HepG2 (cell line): ENCODE measurements around the gene PRKCZ. TPM values are rescaled to one million over a fixed set of nuclear protein-coding genes. Genes with fewer than 3 reads are reported as not detected.
A peak's percentile ranks its signal among the peaks of the same experiment; 100 is the strongest.

Experiments
- ATAC-seq: fragments of 200-7000 bp; cut with Tn5 transposase; 3 replicates; pipeline ENCODE4 v1.9.1; 2020; ENCODE audit warnings: mild to moderate bottlenecking, moderate library complexity
- BruUV-seq: library from RNA; stranded (reverse); fragments of 400-500 nt; replicated peaks from 2 replicates; lab custom pipeline; 2021; lab: Mats Ljungman, UMichigan
- CTCF ChIA-PET: fragments of 300-600 bp; formaldehyde crosslinking; extraction: SDS; loops from one replicate; lab custom pipeline; 2021; ENCODE audit warnings: low total read pairs, inconsistent platforms, low intra/inter-chr PET ratio; lab: Yijun Ruan, JAX
- POLR2A ChIA-PET: fragments of 350-600 bp; sonication (Branson Sonifier 250); formaldehyde crosslinking; loops from one replicate; lab custom pipeline; 2020; ENCODE audit warnings: antibody characterized with exemption, inconsistent platforms; lab: Yijun Ruan, JAX
- DNase-seq: peaks from one replicate; pipeline ENCODE4 v3.0.0-alpha.2; 2015; ENCODE audit warnings: low spot score
- FAIRE-seq: peaks from 3 replicates; lab custom pipeline; 2011; peaks lifted over from hg19 to GRCh38; lab: Jason Lieb, UNC
- H2AFZ ChIP-seq: one replicate; pipeline ENCODE4 v1.6.1; 2011; ENCODE audit warnings: low read length, inconsistent platforms
- H3K27ac ChIP-seq: fragments of 300-600 bp; 3 replicates; pipeline ENCODE4 v1.8.0; 2011; ENCODE audit warnings: mixed run types, mild to moderate bottlenecking, mixed read lengths, low read length, inconsistent platforms; ENCODE audit not compliant: insufficient read depth; ENCODE audit errors: extremely low read length
- H3K27me3 ChIP-seq, 2 experiments: fragments of 200-600 bp in 1 of 2; 2 replicates in 1 of 2; 3 replicates in 1 of 2; pipeline versions ENCODE4 v1.6.0 to v1.8.0; 2011; ENCODE audit warnings: low read length in 2 of 2, mild to moderate bottlenecking in 2 of 2, moderate library complexity in 2 of 2, inconsistent platforms in 1 of 2; ENCODE audit not compliant: insufficient read depth in 2 of 2, control insufficient read depth in 1 of 2
- H3K36me3 ChIP-seq, 2 experiments: fragments of 200-600 bp in 1 of 2; replicated peaks in 1 of 2; 2 replicates in 1 of 2; 3 replicates in 1 of 2; pipeline versions ENCODE4 v1.5.1 to v1.8.0; 2011; ENCODE audit warnings: low read length in 2 of 2, inconsistent platforms in 1 of 2; ENCODE audit not compliant: insufficient read depth in 2 of 2, control insufficient read depth in 1 of 2
- H3K4me1 ChIP-seq: 2 replicates; pipeline ENCODE4 v1.5.1; 2012; ENCODE audit warnings: low read length, inconsistent platforms; ENCODE audit not compliant: insufficient read depth
- H3K4me2 ChIP-seq: 2 replicates; pipeline ENCODE4 v1.6.0; 2011; ENCODE audit warnings: low read depth, low read length, inconsistent platforms
- H3K4me3 ChIP-seq, 3 experiments: fragments of 200-600 bp in 1 of 3; sonication (generic), shearing (Covaris generic) in 1 of 3; replicated peaks in 1 of 3; 2 replicates each; pipeline ENCODE4 v1.5.1; 2011 to 2016; ENCODE audit warnings: low read length in 3 of 3, inconsistent platforms in 2 of 3, low read depth in 2 of 3, mild to moderate bottlenecking in 2 of 3, control low read depth in 1 of 3, mixed read lengths in 1 of 3; ENCODE audit not compliant: insufficient read depth in 1 of 3
- H3K79me2 ChIP-seq: one replicate; pipeline ENCODE4 v1.6.1; 2011; ENCODE audit warnings: low read length, inconsistent platforms; ENCODE audit not compliant: insufficient read depth
- H3K9ac ChIP-seq: 2 replicates; pipeline ENCODE4 v1.6.0; 2011; ENCODE audit warnings: mild to moderate bottlenecking, low read depth, low read length, inconsistent platforms; ENCODE audit not compliant: insufficient read depth
- H3K9me3 ChIP-seq: 2 replicates; pipeline ENCODE4 v1.5.1; 2012; ENCODE audit warnings: mild to moderate bottlenecking, low read length
- H4K20me1 ChIP-seq: 2 replicates; pipeline ENCODE4 v1.6.0; 2011; ENCODE audit warnings: inconsistent platforms, mild to moderate bottlenecking, low read length, moderate library complexity; ENCODE audit not compliant: insufficient read depth
- CENPT ChIP-seq: sonication (generic); formaldehyde crosslinking; IDR thresholded peaks from 2 replicates; pipeline ENCODE4 v1.8.0; 2022; ENCODE audit warnings: low read depth, mild to moderate bottlenecking, moderate library complexity, missing genetic modification reagents
- FOXO1 ChIP-seq: sonication (generic); formaldehyde crosslinking; IDR thresholded peaks from 2 replicates; pipeline ENCODE4 v1.4.0; 2020; ENCODE audit warnings: missing genetic modification reagents
- KDM2A ChIP-seq: sonication (generic); formaldehyde crosslinking; IDR thresholded peaks from 2 replicates; pipeline ENCODE4 v1.4.0; 2020; ENCODE audit warnings: low read depth, missing genetic modification reagents, borderline replicate concordance
- KDM4B ChIP-seq: sonication (generic); formaldehyde crosslinking; IDR thresholded peaks from 2 replicates; pipeline ENCODE4 v1.4.0; 2020; ENCODE audit warnings: missing genetic modification reagents
- MYC ChIP-seq: sonication (generic); formaldehyde crosslinking; IDR thresholded peaks from 2 replicates; pipeline ENCODE4 v1.9.0; 2021; ENCODE audit warnings: missing genetic modification reagents, borderline replicate concordance
- RXRA ChIP-seq: sonication (generic); formaldehyde crosslinking; IDR thresholded peaks from 2 replicates; pipeline ENCODE4 v1.5.1; 2020; ENCODE audit warnings: missing genetic modification reagents
- TCF7L2 ChIP-seq: IDR thresholded peaks from 2 replicates; pipeline ENCODE4 v1.6.1; 2011; ENCODE audit warnings: mild to moderate bottlenecking, low read depth, low read length, moderate library complexity
- ZBTB7A ChIP-seq: sonication (generic); formaldehyde crosslinking; IDR thresholded peaks from 2 replicates; pipeline ENCODE4 v1.8.0; 2022; ENCODE audit warnings: mild to moderate bottlenecking, missing genetic modification reagents
- ZFP90 ChIP-seq: sonication (generic); formaldehyde crosslinking; IDR thresholded peaks from 2 replicates; pipeline ENCODE4 v1.8.0; 2022; ENCODE audit warnings: missing genetic modification reagents, mild to moderate bottlenecking, inconsistent platforms, borderline replicate concordance
- ZNF30 ChIP-seq: sonication (generic); formaldehyde crosslinking; IDR thresholded peaks from 2 replicates; pipeline ENCODE4 v1.5.0; 2020; ENCODE audit warnings: mild to moderate bottlenecking, missing genetic modification reagents
- ZNF326 ChIP-seq: sonication (generic); formaldehyde crosslinking; IDR thresholded peaks from 2 replicates; pipeline ENCODE4 v1.4.0; 2020; ENCODE audit warnings: missing genetic modification reagents, borderline replicate concordance
- ZNF547 ChIP-seq: sonication (generic); formaldehyde crosslinking; IDR thresholded peaks from 2 replicates; pipeline ENCODE4 v1.5.1; 2020; ENCODE audit warnings: mild to moderate bottlenecking, missing genetic modification reagents
- WGBS: methylation state at CpG from one replicate; pipeline ENCODE4 v1.1.6; 2017; ENCODE audit warnings: low lambda C conversion rate; 5-methylcytosine and 5-hydroxymethylcytosine counted together
- in situ Hi-C: cut with HindIII; loops from 2 replicates; pipeline ENCODE4 v1.10.0; 2017; ENCODE audit warnings: low pct_unique_long_range_greater_than_20kb; ENCODE audit not compliant: extremely low pct_ligation_motif_present
- intact Hi-C: fragments of 100-400 bp; cut with micrococcal nuclease; formaldehyde crosslinking; loops from one replicate; pipeline ENCODE4 v1.10.0; 2022; ENCODE audit not compliant: unreplicated experiment
- polyA plus RNA-seq, 8 experiments: library from polyadenylated mRNA; depleted of rRNA in 3 of 8; stranded (reverse) in 7 of 8; unstranded in 1 of 8; fragments of >200 nt; fragmentation: Illumina TruSeq in 4 of 8; extraction: Trizol in 4 of 8; gene quantifications; 2 replicates each; pipeline versions ENCODE4 v1.2.1 to v1.2.3, GENCODE V29; 2011 to 2016; ENCODE audit warnings: low read depth in 4 of 8, missing spikeins in 1 of 8, mixed read lengths in 1 of 8; ENCODE audit not compliant: insufficient read depth in 1 of 8
- total RNA-seq, 5 experiments: library from RNA; depleted of rRNA; stranded (reverse); fragments of >200 nt; fragmentation: Illumina TruSeq; extraction: Trizol; gene quantifications; 2 replicates each; pipeline ENCODE4 v1.2.3, GENCODE V29; 2016; ENCODE audit warnings: low read depth in 1 of 5
- TF ChIP-seq, protein P1 (sequence below): sonication (generic); formaldehyde crosslinking; IDR thresholded peaks from 2 replicates; pipeline ENCODE4 v1.5.1; 2020; ENCODE audit warnings: mild to moderate bottlenecking, missing genetic modification reagents, moderate library complexity
- TF ChIP-seq, protein P2 (sequence below): IDR thresholded peaks from 2 replicates; pipeline ENCODE4 v1.6.1; 2016; ENCODE audit warnings: missing biosample characterization, missing genetic modification reagents, low read depth
- TF ChIP-seq, protein P3 (sequence below): sonication (generic); formaldehyde crosslinking; IDR thresholded peaks from 2 replicates; pipeline ENCODE4 v1.4.0; 2020; ENCODE audit warnings: missing genetic modification reagents
- TF ChIP-seq, protein P4 (sequence below): IDR thresholded peaks from 2 replicates; pipeline ENCODE4 v1.6.1; 2012; ENCODE audit warnings: inconsistent platforms
- TF ChIP-seq, protein P5 (sequence below): sonication (generic); formaldehyde crosslinking; IDR thresholded peaks from 2 replicates; pipeline ENCODE4 v1.5.0; 2020; ENCODE audit warnings: missing genetic modification reagents, mild to moderate bottlenecking, borderline replicate concordance
- TF ChIP-seq, protein P6 (sequence below): sonication (generic); formaldehyde crosslinking; IDR thresholded peaks from 2 replicates; pipeline ENCODE4 v1.5.0; 2020; ENCODE audit warnings: missing genetic modification reagents

PRKCZ gene
- total and polyA plus RNA-seq, 2 of the 13 experiments (the other 11 are each of a cell fraction or from before 2014, with no cell fraction given), result 34.7 to 85.2 TPM

DNA sequence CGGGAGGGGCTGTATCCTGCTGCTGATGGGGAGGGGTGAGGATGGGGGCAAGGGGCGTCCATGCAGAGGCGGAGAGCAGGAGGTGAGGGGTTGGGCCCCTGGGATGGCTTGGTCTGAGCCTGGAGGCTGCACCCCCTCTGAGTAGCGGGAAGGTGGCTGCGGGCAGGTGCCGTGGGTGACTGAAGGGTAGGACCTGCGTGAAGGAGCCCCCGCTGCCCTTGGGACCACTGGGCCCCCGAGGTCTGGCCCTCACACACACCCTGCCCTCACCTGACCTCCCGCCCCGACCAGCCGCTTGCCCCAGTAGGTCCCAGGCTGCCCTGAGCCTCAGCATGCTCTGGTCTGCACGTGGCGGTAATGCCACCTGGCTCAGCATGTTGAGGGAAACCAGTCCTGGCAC lies 165.1 kb downstream of the PRKCZ start:
- H3K4me2 ChIP-seq, result peak overlapping the region; percentile 95
- peaks cover 66% of the 10 kb centered on the region for H3K4me1 ChIP-seq
- H3K27ac ChIP-seq, result no peak overlapping the region
- H3K9ac ChIP-seq, result no peak overlapping the region
- no peak overlapping the region for H2AFZ ChIP-seq
- peak; percentile 11; the same call in 1 of the 2 replicates for TF ChIP-seq KDM2A (CRISPR knock-in tag)
- TF ChIP-seq, protein P1, sequence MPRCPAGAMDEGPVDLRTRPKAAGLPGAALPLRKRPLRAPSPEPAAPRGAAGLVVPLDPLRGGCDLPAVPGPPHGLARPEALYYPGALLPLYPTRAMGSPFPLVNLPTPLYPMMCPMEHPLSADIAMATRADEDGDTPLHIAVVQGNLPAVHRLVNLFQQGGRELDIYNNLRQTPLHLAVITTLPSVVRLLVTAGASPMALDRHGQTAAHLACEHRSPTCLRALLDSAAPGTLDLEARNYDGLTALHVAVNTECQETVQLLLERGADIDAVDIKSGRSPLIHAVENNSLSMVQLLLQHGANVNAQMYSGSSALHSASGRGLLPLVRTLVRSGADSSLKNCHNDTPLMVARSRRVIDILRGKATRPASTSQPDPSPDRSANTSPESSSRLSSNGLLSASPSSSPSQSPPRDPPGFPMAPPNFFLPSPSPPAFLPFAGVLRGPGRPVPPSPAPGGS (CRISPR knock-in tag), result no peak
- 0 out of 2 replicates have a peak, but pooled peaks have one; percentile 23 for TF ChIP-seq ZFP90 (CRISPR knock-in tag)
- TF ChIP-seq ZNF326 (CRISPR knock-in tag), result 0 out of 2 replicates have a peak, but pooled peaks have one; percentile 48
- TF ChIP-seq CENPT, result peak; percentile 72; the same call in 1 of the 2 replicates
- peak; percentile 46; the same call in 1 of the 2 replicates for TF ChIP-seq ZBTB7A (CRISPR knock-in tag)
- TF ChIP-seq ZNF547 (CRISPR knock-in tag), result 0 out of 2 replicates have a peak, but pooled peaks have one; percentile 42
- TF ChIP-seq, protein P2, sequence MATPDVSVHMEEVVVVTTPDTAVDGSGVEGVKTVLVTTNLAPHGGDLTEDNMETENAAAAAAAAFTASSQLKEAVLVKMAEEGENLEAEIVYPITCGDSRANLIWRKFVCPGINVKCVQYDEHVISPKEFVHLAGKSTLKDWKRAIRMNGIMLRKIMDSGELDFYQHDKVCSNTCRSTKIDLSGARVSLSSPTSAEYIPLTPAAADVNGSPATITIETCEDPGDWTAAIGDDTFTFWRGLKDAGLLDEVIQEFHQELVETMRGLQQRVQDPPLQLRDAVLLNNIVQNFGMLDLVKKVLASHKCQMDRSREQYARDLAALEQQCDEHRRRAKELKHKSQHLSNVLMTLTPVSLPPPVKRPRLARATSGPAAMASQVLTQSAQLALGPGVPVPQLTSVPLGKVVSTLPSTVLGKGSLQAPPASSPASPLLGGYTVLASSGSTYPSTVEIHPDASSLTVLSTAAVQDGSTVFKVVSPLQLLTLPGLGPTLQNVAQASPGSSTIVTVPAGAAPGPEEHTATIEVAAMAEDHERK (CRISPR knock-in tag), result no peak
- TF ChIP-seq, protein P3, sequence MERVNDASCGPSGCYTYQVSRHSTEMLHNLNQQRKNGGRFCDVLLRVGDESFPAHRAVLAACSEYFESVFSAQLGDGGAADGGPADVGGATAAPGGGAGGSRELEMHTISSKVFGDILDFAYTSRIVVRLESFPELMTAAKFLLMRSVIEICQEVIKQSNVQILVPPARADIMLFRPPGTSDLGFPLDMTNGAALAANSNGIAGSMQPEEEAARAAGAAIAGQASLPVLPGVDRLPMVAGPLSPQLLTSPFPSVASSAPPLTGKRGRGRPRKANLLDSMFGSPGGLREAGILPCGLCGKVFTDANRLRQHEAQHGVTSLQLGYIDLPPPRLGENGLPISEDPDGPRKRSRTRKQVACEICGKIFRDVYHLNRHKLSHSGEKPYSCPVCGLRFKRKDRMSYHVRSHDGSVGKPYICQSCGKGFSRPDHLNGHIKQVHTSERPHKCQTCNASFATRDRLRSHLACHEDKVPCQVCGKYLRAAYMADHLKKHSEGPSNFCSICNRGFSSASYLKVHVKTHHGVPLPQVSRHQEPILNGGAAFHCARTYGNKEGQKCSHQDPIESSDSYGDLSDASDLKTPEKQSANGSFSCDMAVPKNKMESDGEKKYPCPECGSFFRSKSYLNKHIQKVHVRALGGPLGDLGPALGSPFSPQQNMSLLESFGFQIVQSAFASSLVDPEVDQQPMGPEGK, result peak; percentile 6; the same call in 1 of the 2 replicates
- no peak for TF ChIP-seq TCF7L2
- TF ChIP-seq, protein P4, sequence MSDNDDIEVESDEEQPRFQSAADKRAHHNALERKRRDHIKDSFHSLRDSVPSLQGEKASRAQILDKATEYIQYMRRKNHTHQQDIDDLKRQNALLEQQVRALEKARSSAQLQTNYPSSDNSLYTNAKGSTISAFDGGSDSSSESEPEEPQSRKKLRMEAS, result peak; percentile 44; the same call in 1 of the 2 replicates
- TF ChIP-seq ZNF30 (CRISPR knock-in tag), result no peak
- 0 out of 2 replicates have a peak, but pooled peaks have one; percentile 42 for TF ChIP-seq RXRA
- TF ChIP-seq, protein P5, sequence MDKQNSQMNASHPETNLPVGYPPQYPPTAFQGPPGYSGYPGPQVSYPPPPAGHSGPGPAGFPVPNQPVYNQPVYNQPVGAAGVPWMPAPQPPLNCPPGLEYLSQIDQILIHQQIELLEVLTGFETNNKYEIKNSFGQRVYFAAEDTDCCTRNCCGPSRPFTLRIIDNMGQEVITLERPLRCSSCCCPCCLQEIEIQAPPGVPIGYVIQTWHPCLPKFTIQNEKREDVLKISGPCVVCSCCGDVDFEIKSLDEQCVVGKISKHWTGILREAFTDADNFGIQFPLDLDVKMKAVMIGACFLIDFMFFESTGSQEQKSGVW (CRISPR knock-in tag), result no peak
- no peak for TF ChIP-seq FOXO1 (CRISPR knock-in tag)
- TF ChIP-seq, protein P6, sequence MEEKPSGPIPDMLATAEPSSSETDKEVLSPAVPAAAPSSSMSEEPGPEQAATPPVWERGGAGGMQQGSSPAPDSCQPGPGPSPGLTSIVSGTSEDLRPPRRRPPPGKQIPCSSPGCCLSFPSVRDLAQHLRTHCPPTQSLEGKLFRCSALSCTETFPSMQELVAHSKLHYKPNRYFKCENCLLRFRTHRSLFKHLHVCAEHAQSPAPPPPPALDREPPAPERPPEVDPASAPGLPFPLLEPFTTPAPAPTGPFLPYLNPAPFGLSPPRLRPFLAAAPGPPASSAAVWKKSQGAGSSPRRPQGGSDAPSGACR (CRISPR knock-in tag), result no peak
- peak; percentile 45; the same call in 1 of the 2 replicates for TF ChIP-seq MYC (CRISPR knock-in tag)
- TF ChIP-seq KDM4B (CRISPR knock-in tag), result no peak
- no peaks in the 10 kb centered on the region for H4K20me1 ChIP-seq
- POLR2A ChIA-PET, result interaction anchor here (1.0 to 1.3 kb wide), 2 partner anchors 15 to 20 kb away, joined by 3 to 4 read pairs; no protein-coding TSS in a partner anchor
- DNase-seq (no peak), FAIRE-seq (no peak), ATAC-seq (peak; percentile 9)
- in situ Hi-C loops, result no loop called here
- intact Hi-C loops, result no loop called here
- H3K36me3 ChIP-seq, result no peaks in the 10 kb centered on the region
- no peaks in the 10 kb centered on the region for H3K79me2 ChIP-seq
- no TSS peak for BruUV-seq
- peaks cover 2 to 15% of the 10 kb centered on the region in 2 experiments; a peak in 2 of 5 replicates for H3K27me3 ChIP-seq
- 2% methylated on average over 7 of the region's 14 CpGs for WGBS
- peak overlapping the region in 1 of 3 experiments; percentile 64; a peak in 2 of 6 replicates for H3K4me3 ChIP-seq
- CTCF ChIA-PET, result no interaction called here
- no peaks in the 10 kb centered on the region for H3K9me3 ChIP-seq
